ENCODE data around the gene TMEM164.

TMEM164 gene

DNA sequence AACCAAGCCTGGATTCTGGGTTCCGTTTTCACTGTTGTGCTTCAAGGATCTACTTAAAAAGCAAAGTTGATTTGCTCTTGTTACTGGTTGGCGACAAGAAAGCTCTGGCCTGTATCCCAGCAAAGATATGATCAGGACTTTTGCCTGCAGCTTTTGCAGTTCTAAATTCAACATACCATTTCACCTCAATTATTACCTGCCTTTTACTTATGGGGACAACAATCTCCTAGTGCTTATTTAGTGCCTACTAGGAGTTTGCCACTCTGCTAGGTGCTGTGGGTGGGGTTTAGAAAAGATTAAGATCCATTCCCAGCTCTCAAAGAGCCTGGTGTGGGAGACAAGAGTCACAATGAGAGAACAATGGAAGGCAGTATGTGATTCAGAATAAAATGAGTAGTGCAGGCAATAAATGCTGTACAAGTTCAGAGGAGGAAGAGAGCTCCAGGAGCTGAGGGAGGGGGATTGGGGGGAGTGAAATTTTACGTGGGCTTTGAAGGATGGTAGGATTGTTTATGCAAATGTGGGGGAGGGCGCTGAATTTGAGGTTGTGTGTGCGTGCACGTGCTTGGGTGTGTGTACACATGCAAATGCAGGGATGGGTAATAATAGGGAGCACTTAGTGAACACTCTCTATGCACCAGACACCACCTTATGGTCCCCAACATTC, 5.0 kb upstream of the TMEM164 start:
- H3K4me3 ChIP-seq (ENCODE audit: low read length) = no peak overlapping the region
- TF ChIP-seq CTCF (conservative IDR thresholded peaks at IDR 0.05; ENCODE audit: low read length) = no peak
- no peak for DNase-seq (ENCODE audit: low read depth)

- no peak for TF ChIP-seq CTCF (conservative IDR thresholded peaks at IDR 0.05; ENCODE audit: low read length)
- no peak overlapping the region for H3K4me3 ChIP-seq (ENCODE audit: low read length)
- DNase-seq (ENCODE audit: low read depth) = no peak
These were observed 2.9 kb upstream of the TMEM164 start for GRCh38 chrX:110000000-110000399.

DNA sequence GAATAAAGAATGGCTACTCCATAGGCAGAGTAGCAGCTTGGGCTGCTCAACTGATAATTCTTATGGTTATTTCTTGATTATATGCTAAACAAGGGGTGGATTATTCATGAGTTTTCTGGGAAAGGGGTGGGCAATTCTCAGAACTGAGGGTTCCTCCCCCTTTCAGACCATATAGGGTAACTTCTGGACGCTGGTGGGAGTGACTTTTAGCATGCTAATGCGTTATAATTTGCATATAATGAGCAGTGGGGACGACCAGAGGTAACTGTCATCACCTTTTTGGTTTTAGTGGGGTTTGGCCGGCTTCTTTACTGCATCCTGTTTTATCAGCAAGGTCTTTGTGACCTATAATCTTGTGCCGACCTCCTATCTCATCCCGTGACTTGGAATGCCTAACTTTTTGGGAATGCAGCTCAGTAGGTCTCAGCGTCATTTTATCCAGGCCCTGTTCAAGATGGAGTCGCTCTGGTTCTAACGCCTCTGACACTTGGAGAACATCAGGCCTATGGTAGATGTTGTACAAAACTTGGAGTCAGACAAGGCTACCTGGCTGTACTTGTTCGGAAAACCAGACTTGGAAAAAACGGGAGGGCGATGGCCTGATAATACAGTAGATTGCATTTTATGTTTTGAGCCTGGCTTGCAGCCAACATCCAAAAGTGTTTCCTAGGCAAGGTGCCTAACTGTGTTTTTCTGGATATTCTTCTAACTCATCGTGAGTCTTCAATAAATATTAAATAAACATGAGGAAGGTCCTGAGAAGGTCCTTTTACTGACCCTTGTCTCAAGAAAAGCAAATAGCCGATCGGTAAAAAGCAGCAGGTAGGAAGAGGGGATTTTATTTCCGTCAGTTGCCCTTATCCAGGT, 1.8 kb upstream of the TMEM164 start:
- DNase-seq (ENCODE audit: low read depth) = no peak
- TF ChIP-seq CTCF (conservative IDR thresholded peaks at IDR 0.05; ENCODE audit: low read length) = no peak
- H3K4me3 ChIP-seq (ENCODE audit: low read length) = no peak overlapping the region

- TF ChIP-seq CTCF (conservative IDR thresholded peaks at IDR 0.05; ENCODE audit: low read length) = no peak
- no peak for DNase-seq (ENCODE audit: low read depth)
- H3K4me3 ChIP-seq (ENCODE audit: low read length) = peak overlapping the region; percentile 69
These were observed 1.1 kb upstream of the TMEM164 start for GRCh38 chrX:110001740-110002299.

DNA sequence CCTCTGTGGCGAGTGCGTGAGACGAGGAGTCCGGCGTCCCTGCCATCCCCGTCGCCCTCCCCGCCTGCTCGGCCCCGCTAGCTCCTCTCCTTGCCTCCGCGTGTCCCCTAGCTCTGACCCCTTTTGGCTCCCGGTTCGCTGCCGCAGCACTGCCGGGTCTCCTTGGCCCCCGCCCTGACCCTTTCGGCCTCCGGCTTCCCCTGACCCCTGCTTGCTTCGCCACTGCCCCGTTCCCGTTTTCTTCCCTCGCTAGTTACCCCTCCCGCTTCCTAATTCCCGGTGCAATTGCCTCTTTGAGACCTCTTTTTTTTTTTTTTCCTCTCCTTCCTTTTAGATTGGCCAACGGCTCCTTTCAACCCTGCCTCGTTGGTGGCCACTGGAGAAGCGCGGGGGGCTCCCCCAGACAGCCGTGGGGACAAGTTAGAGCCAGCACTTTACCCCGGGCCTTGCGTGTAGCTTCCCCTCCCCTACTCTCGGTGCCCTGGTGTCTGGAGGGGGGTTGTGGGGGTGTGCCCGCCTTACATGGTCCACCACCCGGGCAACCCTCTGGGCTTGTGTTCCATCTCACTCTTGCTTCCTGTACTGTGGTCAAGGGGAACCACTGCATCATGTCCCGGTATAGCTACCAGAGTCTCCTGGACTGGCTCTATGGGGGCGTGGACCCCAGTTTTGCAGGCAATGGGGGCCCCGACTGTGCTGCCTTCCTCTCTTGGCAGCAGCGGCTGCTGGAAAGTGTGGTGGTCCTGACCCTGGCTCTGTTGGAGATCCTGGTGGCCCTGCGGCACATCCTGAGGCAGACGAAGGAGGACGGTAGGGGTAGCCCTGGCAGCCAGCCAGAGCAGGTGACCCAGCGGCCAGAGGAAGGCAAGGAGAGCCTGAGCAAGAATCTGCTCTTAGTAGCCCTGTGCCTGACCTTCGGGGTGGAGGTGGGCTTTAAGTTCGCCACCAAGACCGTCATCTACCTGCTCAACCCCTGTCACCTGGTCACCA, 548 bp downstream of the TMEM164 start:
- no peak for TF ChIP-seq CTCF (conservative IDR thresholded peaks at IDR 0.05; ENCODE audit: low read length)
- peak overlapping the region; percentile 70 for H3K4me3 ChIP-seq (ENCODE audit: low read length)
- DNase-seq (ENCODE audit: low read depth) = no peak

- H3K4me3 ChIP-seq (ENCODE audit: low read length) = no peak overlapping the region
- DNase-seq (ENCODE audit: low read depth) = no peak
- TF ChIP-seq CTCF (conservative IDR thresholded peaks at IDR 0.05; ENCODE audit: low read length) = no peak
These were observed 1.3 kb downstream of the TMEM164 start for GRCh38 chrX:110004215-110004614.

All from AG10803 (cell line).